Measurements from ENCODE around the gene TSKU. TPM values are rescaled to one million over a fixed set of nuclear protein-coding genes. Genes with fewer than 3 reads are reported as not detected.
"Not testable (repeated sequence)": the region's sequence is repeated elsewhere in the genome, so short reads cannot be mapped to it uniquely, and the experiment has no call there.

Gene TSKU
- total RNA-seq, 1 experiment from 2014 or later, result 25.1 TPM

DNA sequence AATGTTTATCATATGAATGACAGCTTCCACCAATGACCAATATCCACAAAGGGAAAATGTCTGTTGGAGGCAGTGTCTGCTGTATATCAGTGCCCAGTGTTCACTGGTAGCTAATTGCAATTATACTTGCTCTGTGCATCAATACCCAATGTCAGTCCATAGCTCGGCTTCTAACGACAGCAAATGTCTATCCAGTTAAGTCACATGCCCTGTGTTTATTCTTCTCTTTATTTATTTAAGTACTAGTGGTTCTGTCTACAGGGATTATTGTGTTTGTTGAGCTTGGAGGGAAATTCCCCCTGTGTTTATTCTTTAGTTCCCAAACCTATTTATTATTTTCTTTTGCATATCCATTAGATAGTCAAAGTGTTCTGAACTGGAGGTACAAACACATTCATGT is 18.6 kb downstream of the TSKU start:
- no peak for DNase-seq (ENCODE audit: low read depth)

- DNase-seq (ENCODE audit: low read depth), result no peak
Measured at GRCh38 chr11:76802151-76802550, 19.0 kb downstream of the TSKU start.

- DNase-seq (ENCODE audit: low read depth), result no peak
Measured at GRCh38 chr11:76802621-76803020, 19.5 kb downstream of the TSKU start.

- DNase-seq (ENCODE audit: low read depth), result no peak
Measured at GRCh38 chr11:76803023-76803422, 19.9 kb downstream of the TSKU start.

GRCh38 chr11:76803811-76804600 is 20.9 kb downstream of the TSKU start:
- no peak for DNase-seq (ENCODE audit: low read depth)

DNA sequence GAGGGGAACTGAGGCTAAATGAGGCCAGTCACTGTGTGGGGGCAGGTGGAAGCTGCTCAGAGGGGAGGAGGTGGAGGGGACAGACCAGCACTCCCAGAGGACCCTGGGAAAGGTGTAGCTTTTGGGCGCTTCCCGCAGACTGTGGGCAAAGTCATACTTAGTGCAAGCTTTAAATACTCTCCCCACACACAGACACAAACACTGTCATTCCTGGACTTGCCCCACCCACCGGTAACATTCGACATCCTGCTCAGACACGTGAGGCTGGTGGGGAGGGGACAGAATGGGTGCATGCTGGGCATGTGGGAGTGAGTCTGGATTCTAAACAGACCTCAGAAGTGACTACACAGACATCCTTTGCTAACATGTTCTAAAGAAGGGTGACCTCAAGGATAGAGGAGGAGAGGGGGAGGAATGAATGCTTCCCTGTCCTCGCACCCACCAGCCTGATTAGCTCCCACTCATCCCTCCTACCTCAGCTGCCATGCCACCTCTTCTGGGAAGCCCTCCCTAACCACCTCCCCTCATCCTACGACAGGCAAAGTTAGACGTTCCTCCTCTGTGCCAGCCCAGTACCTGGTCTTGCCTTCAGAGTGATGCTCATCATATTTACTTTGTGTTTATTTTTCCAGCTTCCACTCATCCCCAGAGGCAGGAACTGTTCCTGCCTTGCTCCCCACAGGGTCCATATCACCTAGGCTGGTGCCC is 22.2 kb downstream of the TSKU start:
- DNase-seq (ENCODE audit: low read depth), result peak; percentile 54

DNA sequence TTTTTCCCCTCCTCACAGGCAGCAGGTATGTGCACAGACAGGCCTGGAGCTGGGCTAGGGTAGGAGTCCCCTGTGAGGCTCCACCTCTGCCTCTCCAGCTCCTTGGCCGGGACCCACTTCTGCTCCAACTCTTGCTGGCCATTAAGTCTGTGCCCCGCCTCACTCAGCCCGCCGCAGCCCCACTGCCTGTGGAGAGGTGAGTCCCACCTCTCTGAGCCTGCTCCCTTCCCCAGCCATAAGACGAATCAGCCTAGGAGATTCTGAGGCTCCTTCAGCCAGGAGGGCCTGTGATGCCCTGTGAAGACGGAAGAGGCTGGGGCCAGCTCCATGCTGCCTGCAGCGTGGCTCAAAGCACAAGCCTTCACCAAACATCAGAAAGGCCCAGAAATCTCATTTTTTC is 23.0 kb downstream of the TSKU start:
- no peak for DNase-seq (ENCODE audit: low read depth)

DNA sequence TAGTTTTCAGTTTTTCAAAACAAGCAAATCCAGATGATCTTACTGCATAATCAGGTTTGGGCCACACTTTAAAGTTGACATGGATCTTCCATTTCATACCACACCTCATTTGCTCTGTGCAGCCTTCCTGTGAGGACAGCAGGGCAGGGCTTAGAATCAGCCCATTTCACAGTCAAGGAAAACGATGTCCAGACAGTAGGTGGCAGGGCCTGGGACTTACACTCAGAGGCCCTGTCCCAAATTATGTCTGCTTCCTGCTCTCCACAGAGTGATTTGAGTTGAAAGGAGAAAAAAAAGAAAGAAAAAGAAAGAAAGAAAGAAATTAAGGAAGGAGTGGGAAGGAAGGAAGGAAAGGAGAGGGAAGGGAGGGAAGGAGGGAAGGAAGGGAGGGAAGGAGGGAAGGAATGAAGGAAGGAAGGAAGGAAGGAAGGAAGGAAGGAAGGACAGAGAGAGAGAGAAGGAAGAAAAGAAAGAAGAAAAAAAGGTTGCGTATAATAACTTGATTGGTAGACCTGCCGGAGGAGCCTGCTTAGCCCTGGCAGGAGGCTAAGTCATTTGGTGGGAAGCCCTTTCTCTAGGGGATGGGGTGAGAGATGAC is 23.6 kb downstream of the TSKU start:
- DNase-seq (ENCODE audit: low read depth), result no peak

DNA sequence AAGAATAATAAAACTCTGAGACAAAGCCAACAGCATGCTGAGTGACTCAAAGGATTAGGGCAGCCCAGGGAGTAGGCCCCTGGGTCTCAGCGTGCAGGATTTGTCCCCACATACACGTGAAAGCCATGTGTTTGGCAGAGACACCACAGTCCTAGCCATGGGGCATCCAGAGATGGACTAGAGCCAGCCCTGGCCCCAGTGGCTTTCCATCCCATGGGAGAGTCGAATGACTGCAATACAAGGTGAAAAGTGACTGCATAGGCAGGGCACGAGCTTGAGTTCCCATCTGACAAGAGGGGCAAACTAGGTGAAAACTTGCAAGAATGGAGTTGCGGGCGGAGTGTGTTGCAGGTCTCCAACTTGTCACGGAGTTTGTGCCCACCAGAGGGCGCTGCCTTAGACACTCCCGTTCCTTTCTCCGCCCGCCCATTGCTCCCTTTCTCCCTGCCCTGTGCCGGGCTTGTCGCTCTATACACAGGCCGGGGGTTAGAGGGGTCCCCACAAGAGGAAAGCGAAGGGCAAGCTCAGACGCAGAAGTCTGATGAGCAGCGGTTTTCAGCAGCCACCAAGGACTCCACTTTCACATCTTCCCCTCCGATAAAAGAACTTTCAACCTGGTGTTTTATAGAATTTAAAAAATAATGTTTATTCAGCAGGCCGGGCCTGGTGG is 24.2 kb downstream of the TSKU start:
- peak; percentile 91 for DNase-seq (ENCODE audit: low read depth)

DNA sequence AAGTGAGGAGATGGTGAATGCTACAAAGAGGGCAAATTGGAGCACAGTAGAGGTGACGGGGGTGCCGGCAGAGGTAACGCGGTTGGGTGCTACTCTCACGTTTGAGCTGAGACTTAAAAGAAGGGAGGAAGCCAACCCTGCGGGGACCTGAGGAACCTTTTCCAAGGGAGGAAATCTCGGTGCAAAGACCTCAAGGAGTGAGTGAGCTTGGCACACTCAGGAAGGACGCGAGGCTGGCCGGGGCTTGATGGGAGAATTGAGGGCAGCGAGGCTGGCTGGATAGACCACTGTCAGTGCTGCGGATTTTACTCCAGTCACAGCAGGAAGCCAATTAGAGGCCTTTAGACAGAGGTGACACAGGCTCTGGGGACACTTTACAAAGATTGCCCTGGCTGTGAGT is 25.0 kb downstream of the TSKU start:
- DNase-seq (ENCODE audit: low read depth), result no peak

DNA sequence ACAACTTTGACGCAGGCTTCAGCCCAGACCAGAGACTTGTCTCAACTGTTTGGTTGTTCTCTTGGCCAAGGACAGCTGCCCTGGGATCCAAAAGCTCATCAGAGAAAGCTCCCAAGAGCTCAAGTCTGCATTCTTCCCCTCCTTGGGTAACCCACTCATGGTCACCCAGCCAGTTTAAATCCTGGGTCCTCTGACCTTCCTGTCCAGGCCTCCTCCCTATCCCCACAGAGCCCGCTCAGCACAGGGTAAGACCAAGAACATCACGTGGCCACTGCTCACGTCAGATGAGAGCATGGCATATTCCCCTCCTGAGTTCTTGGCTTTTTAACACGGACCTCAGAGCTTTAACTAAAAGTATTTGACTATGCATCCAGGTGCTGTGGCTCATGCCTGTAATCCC is 25.8 kb downstream of the TSKU start:
- no peak for DNase-seq (ENCODE audit: low read depth)

DNA sequence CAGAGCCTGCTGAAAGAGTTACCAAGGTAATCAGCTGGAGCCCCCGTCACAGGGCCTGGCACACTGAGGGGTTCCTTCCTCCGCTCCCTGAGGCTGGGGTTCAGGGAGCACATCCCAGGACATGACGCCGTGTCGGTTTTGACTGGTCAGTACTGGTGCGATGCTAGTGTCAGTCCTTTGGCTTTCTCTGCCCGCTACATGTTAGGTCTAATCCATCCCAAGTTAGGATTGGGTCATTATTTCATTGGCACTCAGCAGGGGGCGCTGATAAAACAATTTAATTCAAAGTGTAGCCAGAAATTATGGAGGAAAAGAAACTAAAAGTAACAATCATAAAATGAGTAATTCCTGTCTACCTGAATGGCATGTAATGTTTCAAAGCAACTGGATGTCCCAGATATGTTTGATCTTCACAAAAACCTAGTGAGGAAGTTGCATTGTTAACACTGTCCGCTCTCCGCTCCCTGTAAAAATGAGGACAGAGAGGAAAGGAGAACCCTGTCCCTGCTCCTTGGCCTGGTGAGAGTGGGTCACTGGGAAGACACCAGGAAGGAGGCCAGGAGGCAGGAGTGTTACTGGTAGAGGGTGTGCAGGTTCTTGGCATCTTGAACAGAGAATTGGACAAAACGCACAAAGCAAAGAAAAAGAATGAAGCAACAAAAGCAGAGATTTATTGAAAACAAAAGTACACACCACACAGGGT is 27.1 kb downstream of the TSKU start:
- no peak for DNase-seq (ENCODE audit: low read depth)

- no peak for DNase-seq (ENCODE audit: low read depth)
Measured at GRCh38 chr11:76811259-76811658, 28.1 kb downstream of the TSKU start.

DNA sequence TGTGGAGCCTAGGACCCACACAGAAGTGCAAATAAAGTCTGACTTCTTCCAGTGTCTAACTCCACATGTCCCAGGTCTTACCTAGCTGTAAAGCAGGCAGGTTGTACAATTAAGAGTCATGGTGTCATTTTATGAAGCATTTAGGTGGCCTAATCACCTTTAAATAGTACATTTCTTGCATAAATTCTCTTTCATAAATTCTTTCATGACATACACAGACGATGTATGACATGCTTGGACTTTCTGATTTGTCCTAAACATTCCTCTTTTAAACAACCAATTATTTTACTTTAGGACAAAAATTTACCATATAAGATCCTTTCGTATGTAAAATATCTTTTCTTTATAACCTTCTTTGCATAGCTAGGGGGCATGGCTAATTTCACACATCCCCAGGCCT is 31.3 kb downstream of the TSKU start:
- no peak for DNase-seq (ENCODE audit: low read depth)

DNA sequence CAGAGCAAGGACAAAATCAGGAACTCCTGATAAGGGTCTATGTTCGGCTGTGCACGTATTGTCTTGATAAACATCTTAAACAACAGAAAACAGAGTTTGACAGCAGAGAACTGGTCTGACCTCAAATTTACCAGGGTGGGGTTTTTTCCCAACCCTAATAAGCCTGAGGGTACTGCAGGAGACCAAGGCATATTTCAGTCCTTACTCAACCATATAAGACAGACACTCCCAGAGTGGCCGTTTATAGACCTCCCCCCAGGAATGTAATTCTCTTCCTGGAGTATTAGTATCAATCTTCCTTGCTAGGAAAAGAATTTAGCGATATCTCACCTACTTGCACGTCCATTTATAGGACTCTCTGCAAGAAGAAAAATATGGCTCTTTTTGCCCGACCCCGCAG is 32.5 kb downstream of the TSKU start:
- DNase-seq (ENCODE audit: low read depth), result not testable (repeated sequence)

- no peak for DNase-seq (ENCODE audit: low read depth)
Measured at GRCh38 chr11:76820184-76820566, 37.0 kb downstream of the TSKU start.

DNA sequence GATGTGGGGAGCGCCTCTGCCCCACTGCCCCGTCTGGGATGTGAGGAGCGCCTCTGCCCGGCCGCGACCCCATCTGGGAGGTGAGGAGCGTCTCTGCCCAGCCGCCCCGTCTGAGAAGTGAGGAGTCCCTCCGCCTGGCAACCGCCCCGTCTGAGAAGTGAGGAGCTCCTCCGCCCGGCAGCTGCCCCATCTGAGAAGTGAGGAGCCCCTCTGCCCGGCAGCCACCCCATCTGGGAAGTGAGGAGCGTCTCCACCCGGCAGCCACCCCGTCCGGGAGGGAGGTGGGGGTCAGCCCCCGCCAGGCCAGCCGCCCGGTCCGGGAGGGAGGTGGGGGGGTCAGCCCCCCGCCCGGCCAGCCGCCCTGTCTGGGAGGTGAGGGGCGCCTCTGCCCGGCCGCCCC is 38.2 kb downstream of the TSKU start:
- not testable (repeated sequence) for DNase-seq (ENCODE audit: low read depth)

DNA sequence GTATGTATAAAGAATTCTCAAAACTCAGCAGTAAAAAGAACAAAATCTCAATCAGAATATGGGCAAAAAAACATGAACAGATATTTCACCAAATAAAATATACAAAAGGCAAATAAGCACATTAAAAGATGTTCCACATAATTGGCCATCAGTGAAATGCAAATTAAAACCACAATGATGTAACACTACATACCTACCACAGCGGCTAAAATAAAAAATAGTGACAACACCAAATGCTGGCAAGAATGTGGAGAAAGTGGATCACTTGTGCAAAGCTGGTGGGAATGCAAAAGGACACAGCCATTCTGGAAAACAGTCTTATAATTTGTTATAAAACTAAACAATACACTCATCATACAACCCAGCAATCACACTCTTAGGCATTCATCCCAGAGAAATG is 39.2 kb downstream of the TSKU start:
- no peak for DNase-seq (ENCODE audit: low read depth)

DNA sequence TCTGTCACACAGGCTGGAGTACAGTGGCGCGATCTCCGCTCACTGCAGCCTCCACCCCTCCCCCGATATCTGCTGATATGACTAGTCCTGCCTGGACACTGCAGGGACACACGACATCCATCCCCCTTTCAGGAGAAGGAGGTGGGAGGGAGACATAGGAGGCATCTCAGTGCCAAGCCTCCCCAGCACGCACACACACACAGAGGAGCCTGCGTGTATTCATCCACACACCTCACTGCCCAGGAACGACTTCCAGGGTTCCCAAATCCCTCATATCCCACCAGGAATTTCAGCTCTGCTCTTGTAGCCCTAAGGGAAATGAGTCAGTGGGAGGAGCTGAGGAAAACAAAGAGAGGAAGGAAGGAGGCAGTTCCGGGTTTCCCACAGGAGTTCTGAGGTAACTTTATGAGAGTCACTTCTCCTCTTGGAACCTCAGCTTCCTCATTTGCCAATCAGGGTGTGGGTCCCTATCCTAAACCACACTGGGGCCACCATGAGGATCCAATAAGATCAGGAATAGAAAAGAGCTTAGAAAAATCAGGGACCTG is 40.4 kb downstream of the TSKU start:
- DNase-seq (ENCODE audit: low read depth), result peak; percentile 92

GRCh38 chr11:76824083-76824939 is 41.2 kb downstream of the TSKU start:
- DNase-seq (ENCODE audit: low read depth), result peak; percentile 51

Data from Daoy (cell line).